ENCODE data around the gene TAS1R1. TPM values are rescaled to one million over a fixed set of nuclear protein-coding genes. Genes with fewer than 3 reads are reported as not detected.

The TAS1R1 gene
- total and polyA plus RNA-seq, 9 of the 15 experiments (the other 6 are each of a cell fraction or from before 2014, with no cell fraction given) = 0.06 TPM; not detected in 8

GRCh38 chr1:6577831-6578525, 22.9 kb downstream of the TAS1R1 start:
- no TSS peak for BruUV-seq (replicated peaks)
- FAIRE-seq = no peak
- H3K36me3 ChIP-seq (ENCODE audit: control insufficient read depth, insufficient read depth, low read length) = peaks cover 15% of the 10 kb centered on the region; the same call in 1 of the 3 replicates
- no peak overlapping the region for H3K4me2 ChIP-seq (ENCODE audit: insufficient read depth, low read length)
- H3K79me2 ChIP-seq (ENCODE audit: control insufficient read depth, insufficient read depth, low read length) = peaks cover 32% of the 10 kb centered on the region
- TF ChIP-seq SPI1 (IDR thresholded peaks at IDR 0.05; ENCODE audit: borderline replicate concordance, low read depth, low read length) (0 out of 2 replicates have a peak, but pooled peaks have one; percentile 13), ARID3B (CRISPR knock-in tag; IDR thresholded peaks at IDR 0.05; ENCODE audit: borderline replicate concordance) (no peak), STAT5B (CRISPR knock-in tag; IDR thresholded peaks at IDR 0.05) (no peak)
- TF ChIP-seq, protein P1, sequence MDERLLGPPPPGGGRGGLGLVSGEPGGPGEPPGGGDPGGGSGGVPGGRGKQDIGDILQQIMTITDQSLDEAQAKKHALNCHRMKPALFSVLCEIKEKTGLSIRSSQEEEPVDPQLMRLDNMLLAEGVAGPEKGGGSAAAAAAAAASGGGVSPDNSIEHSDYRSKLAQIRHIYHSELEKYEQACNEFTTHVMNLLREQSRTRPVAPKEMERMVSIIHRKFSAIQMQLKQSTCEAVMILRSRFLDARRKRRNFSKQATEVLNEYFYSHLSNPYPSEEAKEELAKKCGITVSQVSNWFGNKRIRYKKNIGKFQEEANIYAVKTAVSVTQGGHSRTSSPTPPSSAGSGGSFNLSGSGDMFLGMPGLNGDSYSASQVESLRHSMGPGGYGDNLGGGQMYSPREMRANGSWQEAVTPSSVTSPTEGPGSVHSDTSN (CRISPR knock-in tag; IDR thresholded peaks at IDR 0.05; ENCODE audit: low read depth) = no peak
- TF ChIP-seq, protein P1 (tag; conservative IDR thresholded peaks at IDR 0.05; ENCODE audit: low read depth) = no peak
- H3K27ac ChIP-seq (ENCODE audit: extremely low read depth, low read depth, low read length) = no peak overlapping the region
- CTCF ChIA-PET (ENCODE audit: low intra/inter-chr PET ratio) = no interaction called here
- no peak for DNase-seq (ENCODE audit: extremely low read depth in 1 of 4, low spot score in 3 of 4)
- peaks cover 30 to 53% of the 10 kb centered on the region in 2 experiments for H3K4me1 ChIP-seq (replicated peaks in 1 of 2; ENCODE audit: control insufficient read depth in 2 of 2, insufficient read depth in 2 of 2, low read length in 2 of 2)
- POLR2A ChIA-PET = interaction anchor here (0.6 to 13.4 kb wide), 7 partner anchors 9 to 74 kb away, joined by 3 to 221 read pairs (median 4); partner anchors contain the start of gene KLHL21
- no peak overlapping the region for H3K4me3 ChIP-seq
- WGBS (ENCODE audit: insufficient coverage, low coverage, missing lambda C conversion rate) = 53% methylated on average over 6 of the region's 6 CpGs
- peaks cover 12% of the 10 kb centered on the region; the same call in 1 of the 2 replicates for H4K20me1 ChIP-seq (replicated peaks; ENCODE audit: control insufficient read depth, insufficient read depth, low read length)
- in situ Hi-C loops (cut with MboI) (no loop called here), intact Hi-C loops (cut with micrococcal nuclease) (no loop called here)
- H3K9me1 ChIP-seq (ENCODE audit: control insufficient read depth, insufficient read depth, low read length) = no peaks in the 10 kb centered on the region
- H2AFZ ChIP-seq (ENCODE audit: low read depth, low read length) = no peak overlapping the region
- no peak overlapping the region for H3K9ac ChIP-seq (ENCODE audit: insufficient read depth in 1 of 2, low read depth in 2 of 2, low read length in 2 of 2)
- H3K27me3 ChIP-seq (ENCODE audit: control insufficient read depth in 2 of 2, insufficient read depth in 2 of 2, low read length in 2 of 2) = no peaks in the 10 kb centered on the region
- no peak for ATAC-seq
- no peaks in the 10 kb centered on the region for H3K9me3 ChIP-seq (replicated peaks; ENCODE audit: control insufficient read depth, insufficient read depth, low read depth, low read length)
